NCI-H526 (cell line): ENCODE results near the gene PKDCC.

ENCODE experiments used
- DNase-seq, 2 experiments: peaks; one replicate each; lab custom pipeline; 2025; lab: John Stamatoyannopoulos, UW

The PKDCC gene, protein sequence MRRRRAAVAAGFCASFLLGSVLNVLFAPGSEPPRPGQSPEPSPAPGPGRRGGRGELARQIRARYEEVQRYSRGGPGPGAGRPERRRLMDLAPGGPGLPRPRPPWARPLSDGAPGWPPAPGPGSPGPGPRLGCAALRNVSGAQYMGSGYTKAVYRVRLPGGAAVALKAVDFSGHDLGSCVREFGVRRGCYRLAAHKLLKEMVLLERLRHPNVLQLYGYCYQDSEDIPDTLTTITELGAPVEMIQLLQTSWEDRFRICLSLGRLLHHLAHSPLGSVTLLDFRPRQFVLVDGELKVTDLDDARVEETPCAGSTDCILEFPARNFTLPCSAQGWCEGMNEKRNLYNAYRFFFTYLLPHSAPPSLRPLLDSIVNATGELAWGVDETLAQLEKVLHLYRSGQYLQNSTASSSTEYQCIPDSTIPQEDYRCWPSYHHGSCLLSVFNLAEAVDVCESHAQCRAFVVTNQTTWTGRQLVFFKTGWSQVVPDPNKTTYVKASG

DNA sequence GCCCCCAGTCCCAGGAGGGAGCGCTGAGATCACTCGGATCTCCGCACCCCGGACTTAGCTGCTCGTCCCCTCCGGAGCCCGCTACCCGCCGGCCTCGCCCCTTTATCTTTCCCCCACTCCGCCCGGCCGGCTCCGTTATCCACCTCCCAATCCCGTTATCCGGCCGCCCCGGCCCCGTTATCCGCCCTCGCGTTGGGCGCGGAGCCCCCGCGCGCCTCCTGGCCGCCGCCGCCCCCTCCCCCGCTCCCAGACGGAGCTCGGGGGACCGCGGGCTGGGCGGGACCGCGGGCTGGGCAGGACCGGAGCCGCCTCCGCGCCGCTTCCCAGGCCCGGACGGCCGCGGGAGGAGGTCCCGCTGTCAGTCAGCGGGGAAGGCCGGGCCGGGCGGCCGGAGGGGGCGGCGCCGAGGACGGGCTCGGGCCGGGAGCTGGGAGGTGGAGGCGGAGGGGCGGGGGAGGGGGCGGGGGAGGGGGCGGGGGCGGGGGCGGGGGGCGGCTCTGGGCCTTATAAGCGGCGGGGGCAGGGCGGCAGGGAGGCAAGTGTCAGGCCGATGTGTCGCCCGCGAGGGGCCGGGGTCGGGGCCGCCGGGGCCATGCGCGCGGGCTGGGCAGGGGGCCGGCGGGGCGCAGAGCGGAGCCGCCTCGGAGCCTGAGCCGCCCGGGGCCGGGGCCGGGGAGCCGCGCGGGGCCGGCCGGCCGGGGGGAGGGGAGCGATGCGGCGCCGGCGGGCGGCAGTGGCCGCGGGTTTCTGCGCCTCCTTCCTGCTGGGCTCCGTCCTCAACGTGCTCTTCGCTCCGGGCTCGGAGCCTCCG, at the start of gene PKDCC:
PKDCC (plus strand) TSS at position 534 of the 811 bp plus-strand sequence; CDS start at position 713, 179 bp downstream.
- DNase-seq, result peak in 1 of 2 experiments; percentile 58

DNA sequence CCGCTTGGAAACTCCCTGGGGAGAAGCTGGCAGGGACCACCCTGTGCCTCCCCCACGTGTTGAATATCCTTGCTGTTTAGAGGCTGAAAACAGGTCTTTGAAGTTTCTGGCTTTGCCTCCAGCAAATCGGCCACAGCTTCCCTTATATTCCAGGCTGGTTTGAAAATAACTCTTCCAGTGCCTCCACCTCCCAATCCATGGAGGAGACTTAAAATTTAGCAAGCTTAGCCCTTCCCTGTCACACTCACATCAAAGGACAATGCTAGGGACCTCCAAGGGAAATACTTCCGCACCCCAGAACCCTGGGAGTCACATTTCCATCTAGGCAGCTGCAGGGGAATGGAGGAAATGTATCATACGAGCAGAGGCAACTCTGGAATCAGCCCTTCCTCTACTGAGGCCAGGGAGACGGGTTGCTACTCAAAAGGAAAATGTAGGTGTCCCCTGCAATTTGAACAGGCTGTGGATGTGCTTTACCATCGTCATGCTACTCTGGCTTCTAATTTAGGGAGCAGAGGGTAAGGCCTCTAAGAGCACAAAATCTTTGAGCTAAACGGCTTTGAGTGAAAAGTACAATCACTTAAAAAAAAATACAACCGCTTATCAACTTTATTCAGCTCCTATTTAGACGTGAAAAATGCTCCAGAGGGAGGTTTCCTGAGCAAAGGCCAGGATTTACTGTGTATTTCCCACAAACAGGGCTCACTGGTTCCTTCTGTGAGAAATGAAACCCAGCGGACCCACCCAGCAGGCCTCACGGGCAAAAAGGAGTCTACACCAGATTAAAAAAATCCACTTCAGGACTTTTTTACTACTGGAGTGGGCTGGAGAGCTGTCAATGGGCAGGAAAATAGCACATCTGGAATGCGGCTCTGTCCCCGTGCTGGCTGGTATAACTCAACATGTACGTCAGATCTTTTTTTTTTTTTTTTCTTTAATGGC, 49.4 kb upstream of the PKDCC start:
- DNase-seq, result no peak

DNA sequence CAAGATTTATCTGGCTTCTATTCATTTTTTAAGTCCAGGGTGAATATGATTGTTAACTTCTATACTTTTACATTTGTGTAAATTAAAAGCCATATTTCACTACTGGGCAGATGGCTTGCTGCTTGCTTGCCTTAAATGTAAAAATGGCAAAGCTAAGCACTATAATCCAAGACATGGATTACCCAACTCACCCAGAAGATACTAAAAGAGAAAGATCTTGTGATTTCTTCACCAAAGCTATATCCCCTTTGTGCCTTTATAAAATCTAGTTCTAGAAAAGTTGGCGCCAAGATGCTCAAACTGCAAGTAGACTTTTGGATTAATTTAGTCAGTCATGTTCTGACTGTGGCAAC, 48.7 kb upstream of the PKDCC start:
- DNase-seq, result no peak

DNA sequence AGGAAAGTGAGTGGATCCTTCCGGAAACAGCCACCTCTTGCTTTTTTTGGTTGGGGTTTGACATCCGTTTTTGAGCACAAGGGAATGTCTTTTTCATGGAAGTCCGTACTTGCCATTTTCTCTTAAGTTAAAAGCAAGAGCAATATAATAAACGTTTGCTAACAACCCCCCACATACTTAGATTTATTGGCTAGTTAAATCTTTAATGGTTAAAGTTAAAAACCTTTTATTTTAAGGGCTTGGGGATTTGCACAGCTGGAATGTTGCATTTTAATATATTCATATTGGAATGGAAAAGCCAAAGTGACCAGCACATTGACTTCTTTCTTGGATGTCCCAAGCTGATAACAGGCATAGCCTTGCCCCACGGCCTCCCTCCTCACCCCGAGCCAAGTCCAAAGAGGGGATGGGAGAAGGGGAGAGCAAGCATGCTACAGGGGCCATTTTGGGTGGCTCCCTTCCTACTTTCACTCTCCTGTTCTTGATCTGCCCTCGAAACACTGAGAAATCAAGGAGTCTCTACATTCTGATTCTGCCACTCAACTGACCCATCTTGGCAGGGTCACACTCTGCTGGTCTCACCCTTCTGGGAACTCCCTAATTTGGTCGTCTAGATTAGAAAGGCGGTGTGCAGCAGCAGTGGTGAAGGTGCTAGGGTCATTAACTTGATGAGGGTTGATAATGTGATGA, 48.1 kb upstream of the PKDCC start:
- DNase-seq, result no peak

DNA sequence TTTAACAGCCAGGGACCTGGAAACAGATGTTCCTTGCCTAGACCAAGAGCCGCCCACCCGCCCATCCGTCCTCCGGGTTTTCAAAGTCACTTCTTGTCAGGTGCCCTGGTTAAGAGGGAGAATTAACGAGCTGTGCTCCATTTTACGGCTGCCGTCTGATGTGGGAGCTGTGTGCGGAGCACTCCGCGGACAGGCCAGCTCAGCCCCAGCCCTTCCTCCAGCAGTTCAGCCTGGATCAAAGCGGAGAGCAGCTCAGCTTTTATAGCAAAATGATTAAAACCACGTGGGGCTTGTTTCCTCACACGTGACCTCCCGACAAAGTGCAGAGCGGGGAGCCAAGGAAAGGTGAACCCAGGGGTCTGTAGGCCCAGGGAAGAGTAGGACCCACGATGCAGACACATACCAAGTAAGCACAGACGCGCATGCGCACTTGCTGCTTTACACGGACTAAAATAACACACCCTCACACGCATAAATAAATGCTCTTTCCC, 46.1 kb upstream of the PKDCC start:
- no peak for DNase-seq

DNA sequence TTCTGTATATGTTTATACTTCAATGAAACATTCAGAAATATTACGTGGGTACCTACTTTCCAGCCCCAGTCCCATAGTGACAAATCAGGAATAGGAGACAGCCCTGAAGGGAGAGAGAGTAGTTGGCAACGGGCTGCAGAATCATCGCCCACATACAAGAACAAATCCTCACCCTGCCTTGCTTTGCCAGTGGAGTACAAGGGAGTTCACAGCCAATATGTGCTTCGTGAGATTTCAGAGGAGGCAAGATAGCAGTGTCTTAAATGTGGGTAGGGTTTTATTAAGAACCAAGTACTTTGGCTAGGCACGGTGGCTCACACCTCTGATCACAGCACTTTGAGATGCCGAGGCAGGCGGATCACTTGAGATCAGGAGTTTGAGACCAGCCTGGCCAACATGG, 40.3 kb upstream of the PKDCC start:
- DNase-seq, result no peak

DNA sequence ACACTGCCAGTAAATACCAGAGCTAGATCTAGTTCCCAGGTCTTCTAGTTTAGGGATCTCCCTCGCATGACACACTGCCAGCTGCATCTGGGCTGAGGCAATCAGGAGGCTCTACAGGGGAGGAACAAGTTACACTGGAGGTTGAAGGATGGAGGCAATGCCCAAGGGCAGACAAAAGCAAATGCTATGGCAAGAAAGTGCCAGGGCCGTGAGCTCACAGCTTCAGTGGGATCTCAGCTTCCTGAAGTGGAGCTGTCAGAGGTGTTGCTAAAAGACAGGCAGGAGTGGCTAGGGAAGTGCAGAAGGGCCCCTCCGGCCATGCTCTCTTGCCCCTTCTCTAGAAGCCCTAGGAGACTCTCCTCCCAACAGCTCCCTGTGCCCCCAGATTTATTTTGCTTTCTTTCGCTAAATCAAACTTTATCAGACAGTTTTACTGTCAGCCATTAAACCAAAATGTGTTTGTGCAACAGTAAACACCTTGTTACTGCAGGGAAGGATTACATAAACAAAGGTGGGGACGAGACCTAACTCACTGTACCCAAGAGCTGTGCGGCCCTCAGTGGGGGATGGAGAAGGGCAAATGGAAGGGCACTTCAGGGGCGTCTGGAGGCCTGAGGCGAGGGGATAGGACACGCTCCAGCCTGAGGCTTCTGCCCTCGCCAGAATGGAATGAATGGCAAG, 39.4 kb upstream of the PKDCC start:
- DNase-seq, result no peak

DNA sequence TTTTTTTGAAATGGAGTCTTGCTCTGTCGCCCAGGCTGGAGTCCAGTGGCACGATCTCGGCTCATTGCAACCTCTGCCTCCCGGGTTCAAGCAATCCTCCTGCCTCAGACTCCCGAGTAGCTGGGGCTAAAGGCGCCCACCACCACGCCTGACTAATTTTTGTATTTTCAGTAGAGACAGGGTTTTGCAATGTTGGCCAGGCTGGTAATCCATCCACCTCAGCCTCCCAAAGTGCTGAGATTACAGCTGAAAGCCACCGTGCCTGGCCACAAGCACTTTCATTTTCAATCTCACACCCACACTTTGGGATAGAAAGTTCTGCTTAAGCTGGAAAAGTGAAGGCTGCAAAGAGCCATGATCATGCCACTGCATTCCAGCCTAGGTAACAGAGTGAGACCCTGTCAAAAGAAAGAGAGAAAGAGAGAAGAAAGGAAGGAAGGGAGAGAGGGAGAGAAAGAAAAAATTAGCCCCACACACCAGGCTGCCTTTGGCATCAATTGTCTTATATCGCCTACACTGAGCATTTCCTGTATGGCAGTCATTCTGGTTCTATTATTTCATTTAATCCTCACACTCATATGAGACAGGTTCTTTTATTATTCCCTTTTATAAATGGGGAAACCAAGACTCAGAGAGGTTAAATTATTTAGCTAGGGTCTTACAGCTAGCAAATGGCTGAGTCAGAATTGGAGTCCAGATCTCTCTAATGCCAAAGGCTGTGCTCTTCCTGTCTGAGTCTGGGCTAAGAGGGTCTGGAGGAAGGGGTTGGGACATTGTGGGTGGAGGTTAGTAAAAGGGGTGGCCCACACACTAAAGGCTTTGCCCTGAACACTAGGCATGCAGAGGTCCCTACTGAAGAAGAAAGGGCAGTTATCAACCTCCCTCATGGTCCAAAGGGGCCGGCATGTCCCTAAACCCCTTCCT, 37.9 kb upstream of the PKDCC start:
- no peak for DNase-seq

DNA sequence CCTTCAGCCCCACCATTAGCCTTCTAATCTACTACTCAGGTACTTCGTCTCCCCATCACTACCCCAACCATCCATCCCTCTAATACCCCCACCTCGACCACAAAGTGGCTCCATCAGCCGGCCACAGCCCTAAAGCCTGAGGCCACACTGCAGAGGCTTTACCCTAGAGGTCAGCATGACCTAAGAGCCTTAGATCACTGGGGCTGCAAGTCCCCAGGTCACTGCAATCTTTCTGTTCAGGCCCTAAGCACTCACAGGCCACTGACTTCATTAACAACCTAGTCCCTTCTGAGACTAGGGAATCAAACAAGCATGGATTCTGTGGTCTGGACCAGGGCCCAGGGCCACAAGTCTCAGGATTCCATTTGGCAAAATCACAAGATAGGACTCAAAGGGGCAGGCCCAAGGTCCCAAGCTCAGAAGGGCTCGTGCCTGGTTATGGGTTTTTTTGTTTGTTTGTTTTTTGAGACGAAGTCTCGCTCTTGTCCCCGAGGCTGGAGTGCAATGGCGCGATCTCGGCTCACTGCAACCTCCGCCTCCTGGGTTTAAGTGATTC, 37.0 kb upstream of the PKDCC start:
- no peak for DNase-seq

DNA sequence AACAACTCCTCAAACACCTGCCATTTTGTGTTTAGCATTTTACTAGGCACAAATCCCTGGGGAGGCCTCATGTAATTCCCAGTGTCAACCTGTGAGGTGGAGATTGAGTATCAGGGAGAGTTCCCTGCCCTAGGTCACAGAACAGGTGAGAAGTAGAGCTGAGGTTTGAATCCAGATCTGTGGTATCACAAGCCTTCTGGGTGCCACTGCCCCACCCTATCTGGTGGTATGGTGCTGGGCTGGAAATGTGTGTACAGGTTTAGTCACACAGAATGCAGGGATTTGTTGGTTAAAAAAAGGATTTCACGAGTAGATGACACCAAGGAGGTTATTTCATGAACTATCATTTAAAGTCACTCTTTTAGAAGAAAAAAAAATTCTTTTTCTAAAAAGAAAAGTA, 35.7 kb upstream of the PKDCC start:
- DNase-seq, result no peak

DNA sequence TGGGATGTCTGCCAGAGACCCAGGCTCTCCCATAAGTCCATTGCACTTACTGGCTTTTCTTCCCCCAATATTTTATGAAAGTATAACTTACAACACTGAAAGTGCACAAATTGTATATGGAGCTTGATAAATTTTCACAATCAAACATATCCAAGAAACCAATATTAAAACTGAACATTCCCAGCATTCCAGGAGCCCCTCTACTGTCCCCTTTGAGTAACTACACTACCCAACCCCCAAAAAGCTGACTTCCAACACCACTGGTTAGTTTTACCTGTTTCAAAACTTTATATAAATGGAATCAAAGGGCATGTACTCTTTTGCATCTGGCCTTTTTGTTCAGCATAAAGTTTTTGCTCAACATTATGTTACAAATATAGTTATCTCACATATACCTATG, 35.2 kb upstream of the PKDCC start:
- DNase-seq, result no peak

DNA sequence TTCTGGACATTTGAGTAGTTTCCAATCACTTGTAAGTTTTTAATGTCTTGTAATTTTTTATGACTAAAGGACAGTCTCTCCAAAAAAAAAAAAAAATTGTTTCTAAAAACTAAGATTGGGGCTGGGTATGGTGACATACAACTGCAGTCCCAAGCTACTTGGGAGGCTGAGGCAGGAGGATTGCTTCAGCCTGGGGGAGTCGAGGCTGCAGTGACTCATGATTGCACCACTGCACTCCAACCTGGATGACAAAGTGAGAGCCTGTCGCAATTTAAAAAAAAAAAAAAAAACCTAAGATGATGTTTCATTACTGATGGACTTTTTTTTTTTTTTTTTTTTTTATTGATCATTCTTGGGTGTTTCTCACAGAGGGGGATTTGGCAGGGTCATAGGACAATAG, 34.4 kb upstream of the PKDCC start:
- DNase-seq, result no peak

DNA sequence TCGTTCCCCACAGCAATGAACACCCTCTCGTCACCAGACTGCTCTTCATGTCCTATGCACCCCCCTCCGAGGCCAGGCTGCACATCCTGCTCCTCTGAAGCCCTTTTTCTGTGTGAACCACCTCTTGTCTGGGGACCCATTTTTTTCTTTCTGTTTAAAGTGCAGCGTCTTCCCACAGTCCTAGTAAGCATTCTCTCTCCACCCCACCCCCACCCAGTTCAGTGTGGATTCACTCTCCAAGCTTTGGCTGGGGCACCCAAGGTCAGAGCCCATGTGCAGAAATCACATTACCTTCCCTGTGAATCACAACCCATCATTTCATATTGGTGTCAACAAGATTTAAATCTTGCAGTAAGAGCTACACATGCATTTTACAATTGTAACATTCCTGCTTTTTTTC, 26.4 kb upstream of the PKDCC start:
- no peak for DNase-seq

DNA sequence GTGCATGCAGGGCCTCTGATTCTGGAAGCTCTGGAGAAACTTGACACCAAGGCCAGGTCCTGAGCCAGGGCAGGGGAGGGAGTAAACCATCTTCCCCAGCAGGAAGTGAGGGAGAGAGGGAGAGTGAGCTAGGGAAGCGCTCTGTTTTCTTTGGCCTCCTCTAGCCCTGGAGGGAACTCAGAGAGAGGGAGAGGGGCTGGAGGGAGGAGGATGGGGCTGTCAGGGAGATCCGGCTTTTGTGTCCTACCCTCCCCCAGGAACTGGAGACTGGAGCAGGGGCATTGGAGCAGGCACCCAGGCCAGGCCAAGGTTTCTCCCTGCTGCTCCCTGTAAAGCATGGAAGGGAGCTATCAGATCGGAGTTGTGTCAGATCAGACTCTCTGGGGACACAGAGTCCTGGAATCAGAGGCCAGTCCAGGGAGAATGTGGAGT, 22.7 kb upstream of the PKDCC start:
- no peak for DNase-seq

DNA sequence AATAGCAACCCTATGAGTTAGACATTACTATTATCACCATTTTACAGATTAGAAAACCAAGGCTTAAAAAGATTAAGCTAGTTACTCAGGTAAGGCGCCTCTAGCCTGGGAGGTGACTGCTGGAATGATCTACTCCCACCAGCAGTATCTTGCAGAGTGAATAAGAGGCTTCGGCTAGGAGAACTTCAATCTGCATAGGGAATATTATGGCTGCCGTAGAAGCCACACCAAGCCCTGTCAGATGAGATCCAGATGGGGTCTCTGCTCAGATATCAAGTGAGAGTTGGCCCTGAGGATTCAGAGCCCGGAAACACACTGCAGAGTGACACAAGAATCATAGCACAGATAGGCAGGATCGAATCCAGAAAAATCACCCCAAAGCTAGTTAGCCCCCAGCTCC, 21.5 kb upstream of the PKDCC start:
- DNase-seq, result no peak

DNA sequence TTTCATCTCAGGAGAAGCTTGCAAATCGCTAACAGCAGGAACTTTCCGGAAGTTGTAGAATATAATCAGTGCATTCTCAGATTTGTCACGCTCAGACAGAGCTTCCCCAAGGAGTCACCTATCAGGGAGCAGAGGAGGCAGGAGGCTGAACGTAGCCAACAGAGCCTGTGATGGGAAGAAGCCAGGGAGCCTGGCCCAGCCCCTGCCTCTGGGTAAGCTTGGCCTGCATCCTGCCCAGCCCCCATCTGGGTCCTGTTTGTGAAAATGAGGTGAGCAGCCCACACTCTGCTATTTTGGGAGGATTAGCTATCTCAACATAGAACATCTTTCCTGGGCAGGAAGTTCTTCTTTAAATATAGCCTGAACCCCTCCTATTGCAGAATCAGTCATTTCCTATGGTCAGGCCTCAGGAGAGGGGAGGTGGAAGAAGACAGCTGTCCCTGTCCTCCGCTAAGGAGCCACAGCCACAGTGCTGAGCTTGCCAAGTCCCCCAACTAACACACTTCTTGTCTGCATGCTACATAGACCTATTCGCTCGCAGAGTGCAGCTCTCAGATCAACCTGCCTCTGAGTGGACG, 19.2 kb upstream of the PKDCC start:
- no peak for DNase-seq

DNA sequence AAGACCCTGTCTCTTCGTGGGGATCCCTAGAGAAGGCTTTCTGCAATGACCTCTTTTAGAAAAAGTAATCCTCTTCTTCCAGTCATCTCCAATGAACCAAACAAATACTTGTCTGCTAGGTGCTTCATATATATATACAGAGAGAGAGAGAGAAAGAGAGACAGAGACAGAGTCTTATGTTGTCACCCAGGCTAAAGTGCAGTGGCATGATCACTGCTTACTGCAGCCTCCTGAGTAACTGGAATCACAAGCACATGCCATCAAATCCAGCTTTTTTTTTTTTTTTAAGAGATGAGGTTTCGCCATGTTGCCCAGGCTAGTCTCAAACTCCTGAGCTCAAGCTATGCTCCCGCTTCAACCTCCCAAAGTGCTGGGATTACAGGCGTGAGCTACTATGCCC, 18.6 kb upstream of the PKDCC start:
- DNase-seq, result no peak

DNA sequence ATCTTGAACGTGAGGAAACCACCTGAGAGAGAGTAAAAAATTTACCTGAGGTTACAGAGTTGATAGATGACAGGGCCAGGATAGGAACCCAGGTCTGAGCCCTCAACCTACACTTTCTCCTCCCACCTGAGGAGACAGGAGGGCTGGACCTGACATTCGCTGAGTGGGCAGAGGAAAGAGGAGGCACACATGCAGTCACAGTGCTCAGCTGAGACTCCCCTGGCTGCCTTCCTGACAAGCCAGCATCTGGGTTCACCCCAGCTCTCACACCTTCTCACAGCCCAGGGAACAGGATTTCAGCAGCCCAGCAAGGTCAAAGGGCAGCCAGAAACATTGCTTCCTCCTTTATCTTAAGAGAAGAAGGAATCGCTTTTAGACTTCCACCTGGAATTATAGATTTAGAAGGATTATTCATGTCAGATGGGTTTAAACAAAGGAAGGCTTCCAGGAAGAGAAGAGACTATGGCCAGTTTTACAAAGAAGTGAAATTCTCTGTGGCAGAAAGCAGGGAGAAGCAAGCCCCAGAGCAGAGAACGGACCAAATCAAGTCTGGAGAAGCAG, 18.1 kb upstream of the PKDCC start:
- no peak for DNase-seq
